MM.1S (cell line): ENCODE measurements around the gene ELOVL1.

ENCODE experiments used
- EZH2 ChIP-seq: fragments of 300-600 bp; sonication (generic); optimal IDR thresholded peaks from 2 replicates; pipeline ENCODE3; 2017; ENCODE audit warnings: low read depth, mild to moderate bottlenecking, antibody characterized with exemption, low read length, mixed read lengths
- TF ChIP-seq, protein P1 (sequence below): fragments of 300-600 bp; sonication (generic); IDR thresholded peaks from 2 replicates; pipeline ENCODE4 v1.5.1; 2016; ENCODE audit warnings: antibody characterized with exemption, low read length, mixed read lengths

DNA sequence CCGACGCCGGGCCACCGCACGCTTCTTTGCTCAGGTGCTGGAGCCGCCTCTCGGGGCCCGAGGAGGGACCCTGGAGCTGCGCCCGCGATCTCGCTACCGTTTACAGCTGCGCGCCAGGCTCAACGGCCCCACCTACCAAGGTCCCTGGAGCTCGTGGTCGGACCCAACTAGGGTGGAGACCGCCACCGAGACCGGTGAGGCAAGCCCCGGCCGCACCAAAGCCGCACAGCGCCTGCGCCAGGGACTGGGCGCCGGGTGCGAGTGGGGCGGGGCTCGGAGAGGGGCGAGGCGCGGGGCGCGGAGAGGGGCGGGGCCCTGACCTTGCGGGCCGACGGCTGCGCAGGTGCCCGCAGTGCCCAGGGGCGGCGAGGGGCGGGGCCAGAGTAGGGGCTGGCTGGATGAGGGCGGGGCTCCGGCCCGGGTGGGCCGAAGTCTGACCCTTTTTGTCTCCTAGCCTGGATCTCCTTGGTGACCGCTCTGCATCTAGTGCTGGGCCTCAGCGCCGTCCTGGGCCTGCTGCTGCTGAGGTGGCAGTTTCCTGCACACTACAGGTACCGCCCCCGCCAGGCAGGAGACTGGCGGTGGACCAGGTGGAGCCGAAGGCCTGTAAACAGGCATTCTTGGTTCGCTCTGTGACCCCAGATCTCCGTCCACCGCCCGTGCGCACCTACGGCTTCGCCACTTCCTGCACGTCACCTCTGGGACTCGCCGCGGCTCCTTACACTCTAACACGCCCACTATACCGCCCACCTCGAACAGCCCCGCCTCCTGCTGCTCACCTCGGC lies 18.8 kb downstream of the ELOVL1 start:
- TF ChIP-seq, protein P1, sequence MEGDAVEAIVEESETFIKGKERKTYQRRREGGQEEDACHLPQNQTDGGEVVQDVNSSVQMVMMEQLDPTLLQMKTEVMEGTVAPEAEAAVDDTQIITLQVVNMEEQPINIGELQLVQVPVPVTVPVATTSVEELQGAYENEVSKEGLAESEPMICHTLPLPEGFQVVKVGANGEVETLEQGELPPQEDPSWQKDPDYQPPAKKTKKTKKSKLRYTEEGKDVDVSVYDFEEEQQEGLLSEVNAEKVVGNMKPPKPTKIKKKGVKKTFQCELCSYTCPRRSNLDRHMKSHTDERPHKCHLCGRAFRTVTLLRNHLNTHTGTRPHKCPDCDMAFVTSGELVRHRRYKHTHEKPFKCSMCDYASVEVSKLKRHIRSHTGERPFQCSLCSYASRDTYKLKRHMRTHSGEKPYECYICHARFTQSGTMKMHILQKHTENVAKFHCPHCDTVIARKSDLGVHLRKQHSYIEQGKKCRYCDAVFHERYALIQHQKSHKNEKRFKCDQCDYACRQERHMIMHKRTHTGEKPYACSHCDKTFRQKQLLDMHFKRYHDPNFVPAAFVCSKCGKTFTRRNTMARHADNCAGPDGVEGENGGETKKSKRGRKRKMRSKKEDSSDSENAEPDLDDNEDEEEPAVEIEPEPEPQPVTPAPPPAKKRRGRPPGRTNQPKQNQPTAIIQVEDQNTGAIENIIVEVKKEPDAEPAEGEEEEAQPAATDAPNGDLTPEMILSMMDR, result peak; percentile 8; the same call in 1 of the 2 replicates
- TF ChIP-seq EZH2, result no peak
